SK-N-MC (cell line): ENCODE measurements around the gene HS3ST3A1.

ENCODE experiments used
- DNase-seq: peaks from one replicate; pipeline ENCODE4 v3.0.0-alpha.2; 2011; ENCODE audit warnings: low read depth, low spot score
- H3K27ac ChIP-seq: fragments of 200-600 bp; sonication (generic); 2 replicates; pipeline ENCODE4 v1.5.1; 2016; ENCODE audit warnings: mixed run types
- H3K36me3 ChIP-seq: fragments of 200-600 bp; sonication (generic); 2 replicates; pipeline ENCODE4 v1.6.1; 2017; ENCODE audit warnings: antibody characterized with exemption, low read length, mixed read lengths; ENCODE audit not compliant: insufficient read depth
- H3K4me3 ChIP-seq: fragments of 200-600 bp; sonication (generic); 2 replicates; pipeline ENCODE4 v1.5.1; 2016
- H3K9ac ChIP-seq: fragments of 200-600 bp; sonication (generic); 2 replicates; pipeline ENCODE4 v1.8.0; 2017; ENCODE audit warnings: mixed run types, mixed read lengths; ENCODE audit not compliant: insufficient read length
- H3K9me3 ChIP-seq: fragments of 200-600 bp; sonication (generic); 2 replicates; pipeline ENCODE4 v1.6.1; 2017; ENCODE audit warnings: low read depth, mild to moderate bottlenecking, antibody characterized with exemption, low read length, moderate library complexity, mixed read lengths
- EZH2 ChIP-seq: fragments of 200-600 bp; sonication (generic); IDR thresholded peaks from one replicate; pipeline ENCODE4 v1.6.1; 2017; ENCODE audit warnings: antibody characterized with exemption
- FOXP2 ChIP-seq: optimal IDR thresholded peaks from 2 replicates; pipeline ENCODE3; 2011; ENCODE audit warnings: mild to moderate bottlenecking, moderate library complexity; ENCODE audit not compliant: insufficient read depth; ENCODE audit errors: extremely low read length, control extremely low read depth
- POLR2AphosphoS5 ChIP-seq: IDR thresholded peaks from 2 replicates; pipeline ENCODE4 v1.6.1; 2012; ENCODE audit warnings: mild to moderate bottlenecking, low read depth, low read length, borderline replicate concordance

The HS3ST3A1 gene

GRCh38 chr17:13474073-13474800, 127.5 kb downstream of the HS3ST3A1 start:
- H3K36me3 ChIP-seq, result no peaks in the 10 kb centered on the region
- no peaks in the 10 kb centered on the region for H3K9me3 ChIP-seq
- no peak overlapping the region for H3K9ac ChIP-seq
- no peak overlapping the region for H3K4me3 ChIP-seq
- H3K27ac ChIP-seq, result no peak overlapping the region
- TF ChIP-seq FOXP2 (no peak), POLR2AphosphoS5 (no peak), EZH2 (no peak)
- no peak for DNase-seq

- no peak for TF ChIP-seq FOXP2
- DNase-seq, result no peak
- H3K36me3 ChIP-seq, result no peaks in the 10 kb centered on the region
- H3K9ac ChIP-seq, result no peak overlapping the region
- no peak overlapping the region for H3K4me3 ChIP-seq
- H3K9me3 ChIP-seq, result no peaks in the 10 kb centered on the region
- H3K27ac ChIP-seq, result no peak overlapping the region
Measured at GRCh38 chr17:13465678-13466077, 136.1 kb downstream of the HS3ST3A1 start.

- TF ChIP-seq FOXP2, result no peak
- TF ChIP-seq POLR2AphosphoS5, result no peak
- TF ChIP-seq EZH2, result no peak
- no peak for DNase-seq
- no peak overlapping the region for H3K4me3 ChIP-seq
- no peak overlapping the region for H3K9ac ChIP-seq
- no peaks in the 10 kb centered on the region for H3K36me3 ChIP-seq
- no peak overlapping the region for H3K27ac ChIP-seq
- H3K9me3 ChIP-seq, result no peaks in the 10 kb centered on the region
Measured at GRCh38 chr17:13462673-13463124, 139.0 kb downstream of the HS3ST3A1 start.

DNA sequence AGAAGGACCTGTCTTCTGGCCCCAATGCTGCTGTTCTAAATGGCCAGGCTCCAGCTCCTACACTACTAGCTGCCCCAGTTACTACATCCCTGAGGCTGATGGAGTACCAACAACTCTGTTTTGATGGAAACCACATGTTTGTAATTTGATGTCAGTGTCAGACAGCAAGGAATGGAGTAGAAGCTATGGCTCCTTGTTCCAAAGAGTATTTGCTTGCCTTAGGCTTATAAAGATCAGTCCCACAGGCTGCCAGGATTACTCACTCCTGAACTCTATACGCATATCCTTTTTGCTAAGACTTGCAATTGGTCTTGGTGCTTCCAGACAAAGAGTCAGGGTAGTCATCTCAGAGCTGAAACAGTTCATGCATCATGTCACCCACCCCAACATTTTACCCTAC, 139.6 kb downstream of the HS3ST3A1 start:
- no peak for DNase-seq
- H3K4me3 ChIP-seq, result no peak overlapping the region
- no peak for TF ChIP-seq EZH2
- TF ChIP-seq POLR2AphosphoS5, result no peak
- no peak for TF ChIP-seq FOXP2
- no peak overlapping the region for H3K9ac ChIP-seq
- H3K27ac ChIP-seq, result no peak overlapping the region
- H3K9me3 ChIP-seq, result no peaks in the 10 kb centered on the region
- H3K36me3 ChIP-seq, result no peaks in the 10 kb centered on the region

DNA sequence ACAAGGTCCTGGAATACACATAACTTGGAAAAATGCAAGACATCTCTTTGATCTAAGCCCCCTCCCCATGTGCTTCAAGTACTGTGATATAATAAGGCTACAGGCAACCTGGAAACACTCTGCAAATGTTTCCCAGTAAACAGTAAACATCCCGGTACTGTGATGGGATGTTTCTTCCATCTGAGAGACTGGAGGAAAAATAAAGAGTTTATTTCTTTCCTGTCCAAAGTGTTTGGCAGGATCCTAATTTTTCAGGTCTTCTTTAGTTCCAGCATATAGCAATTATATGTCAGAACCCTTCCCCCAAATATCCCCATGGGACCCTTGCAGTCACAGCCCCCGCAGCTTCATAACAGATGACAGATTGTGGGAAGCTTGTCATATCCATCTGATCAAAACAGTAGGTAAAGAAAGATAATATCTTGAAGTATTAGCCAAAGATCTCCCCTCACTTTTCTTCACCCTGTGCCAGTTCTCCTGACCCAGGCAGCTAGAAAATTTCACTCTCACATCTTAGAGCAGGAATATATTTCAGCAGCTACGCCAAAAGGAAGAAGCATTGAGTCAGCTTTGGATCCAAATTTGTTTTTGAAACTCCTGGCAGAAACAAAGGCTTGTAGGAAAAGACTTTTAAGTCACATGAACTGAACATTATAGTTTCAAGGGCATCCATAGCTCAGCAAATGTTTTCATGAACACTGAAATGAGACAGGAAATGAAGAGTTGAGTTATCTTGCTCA, 141.3 kb downstream of the HS3ST3A1 start:
- H3K9ac ChIP-seq, result no peak overlapping the region
- H3K4me3 ChIP-seq, result no peak overlapping the region
- H3K9me3 ChIP-seq, result no peaks in the 10 kb centered on the region
- TF ChIP-seq FOXP2 (no peak), EZH2 (no peak), POLR2AphosphoS5 (no peak)
- no peaks in the 10 kb centered on the region for H3K36me3 ChIP-seq
- H3K27ac ChIP-seq, result no peak overlapping the region
- DNase-seq, result no peak

DNA sequence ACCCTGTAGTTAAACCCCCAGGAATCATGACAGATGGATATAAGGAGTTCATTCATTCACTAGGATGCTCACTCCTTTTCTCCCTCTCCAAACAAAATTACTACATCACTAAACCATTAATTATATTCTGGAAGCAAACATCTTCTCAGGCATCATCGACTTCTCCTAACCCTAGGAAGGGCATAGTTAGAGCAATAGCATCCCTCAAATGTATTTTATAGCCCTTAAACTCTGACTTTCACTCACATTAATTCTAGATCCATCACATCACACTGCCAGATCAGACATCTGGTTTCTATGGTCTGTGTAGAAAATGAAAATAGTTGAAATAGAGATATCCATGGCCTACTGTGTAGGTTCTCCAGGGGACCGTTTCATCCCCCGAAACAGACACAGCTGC, 143.9 kb downstream of the HS3ST3A1 start:
- H3K36me3 ChIP-seq, result no peaks in the 10 kb centered on the region
- no peak for TF ChIP-seq POLR2AphosphoS5
- H3K4me3 ChIP-seq, result no peak overlapping the region
- no peak overlapping the region for H3K27ac ChIP-seq
- DNase-seq, result no peak
- no peaks in the 10 kb centered on the region for H3K9me3 ChIP-seq
- H3K9ac ChIP-seq, result no peak overlapping the region
